PC-9 (cell line): ENCODE data around the gene PROM1.

Source experiments
- CTCF ChIP-seq: fragments of 200-600 bp; sonication (generic); conservative IDR thresholded peaks from 2 replicates; pipeline ENCODE4 v1.6.1; 2017; ENCODE audit warnings: mixed run types, antibody characterized with exemption, mild to moderate bottlenecking, moderate library complexity
- EZH2 ChIP-seq: fragments of 200-600 bp; sonication (generic); IDR thresholded peaks from 2 replicates; pipeline ENCODE4 v1.8.0; 2017; ENCODE audit warnings: antibody characterized with exemption, low read depth

- no peak for TF ChIP-seq CTCF
- TF ChIP-seq EZH2 = no peak
Measured at GRCh38 chr4:16118090-16118489, 34.3 kb upstream of the PROM1 start.
